Measurements from ENCODE around the gene GAMT. TPM values are rescaled to one million over a fixed set of nuclear protein-coding genes. Genes with fewer than 3 reads are reported as not detected.

Gene GAMT
- polyA plus RNA-seq, 1 donor, result 218 TPM

DNA sequence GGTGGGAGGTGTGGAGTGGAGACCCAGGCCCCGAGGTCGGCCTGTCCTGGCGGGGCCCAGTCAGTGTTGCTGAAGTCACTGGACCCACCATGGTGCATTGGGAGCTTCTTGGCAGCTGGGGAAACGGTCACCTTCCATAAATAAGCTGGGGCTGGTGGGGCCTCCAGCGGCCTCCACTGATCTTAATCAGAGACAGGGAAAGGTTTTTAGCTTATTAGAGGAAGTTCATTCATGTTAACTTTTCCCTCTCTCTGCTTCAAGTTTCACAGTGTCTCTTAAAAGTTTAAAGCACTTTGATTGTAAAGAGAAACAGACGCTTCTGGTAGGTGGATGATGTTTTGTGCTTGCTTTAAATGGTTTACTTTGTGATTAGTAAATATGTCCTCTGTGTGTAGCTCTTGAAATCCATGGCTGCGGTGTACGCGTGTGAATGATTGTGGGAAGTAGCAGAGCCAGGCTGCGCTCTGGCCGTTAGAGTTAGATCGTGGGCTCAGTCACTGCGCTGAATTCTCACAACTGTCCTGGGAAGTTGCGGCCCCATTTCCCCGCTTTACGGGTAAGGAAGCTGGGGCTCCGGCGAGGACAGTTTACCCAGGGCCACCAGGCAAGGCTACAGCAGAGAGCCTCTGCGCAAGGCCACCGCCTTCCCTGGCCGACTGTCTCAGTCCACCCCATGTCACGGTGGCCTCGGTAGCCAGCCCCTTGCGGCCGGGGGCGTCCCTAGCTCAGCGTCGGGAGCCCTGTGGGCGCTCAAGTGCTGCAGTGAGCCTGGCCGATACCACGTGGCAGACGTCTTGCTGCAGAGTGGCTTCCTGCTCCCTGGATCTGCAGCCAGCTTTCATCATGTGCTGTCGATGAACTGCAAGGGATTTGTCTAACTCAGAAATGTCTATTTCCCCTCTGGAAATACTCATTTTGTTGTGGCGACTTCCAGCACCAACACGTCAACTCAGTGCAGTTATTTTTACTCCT lies 34.2 kb downstream of the GAMT start:
- no peak for DNase-seq (ENCODE audit: low read depth)

DNA sequence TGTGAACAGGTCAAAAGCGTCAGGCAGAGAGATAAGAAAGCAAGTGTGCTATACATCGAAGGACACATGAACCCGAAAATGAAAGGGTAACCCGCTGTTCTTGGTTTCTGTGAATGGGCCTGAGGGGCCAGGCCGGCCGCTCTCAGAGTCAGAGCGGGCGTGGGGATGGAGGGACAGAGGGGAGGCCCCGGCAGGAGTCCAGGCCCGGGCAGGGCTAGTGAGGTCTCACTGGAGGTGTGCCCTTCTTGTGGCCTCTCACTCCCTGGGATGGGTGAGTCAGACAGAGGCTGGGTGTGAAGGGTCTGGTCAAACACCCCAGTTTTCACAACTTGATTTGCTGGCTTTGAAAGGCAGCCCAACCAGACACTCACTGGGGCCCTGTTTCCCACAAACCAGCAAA lies 35.0 kb downstream of the GAMT start:
- DNase-seq (ENCODE audit: low read depth), result no peak

DNA sequence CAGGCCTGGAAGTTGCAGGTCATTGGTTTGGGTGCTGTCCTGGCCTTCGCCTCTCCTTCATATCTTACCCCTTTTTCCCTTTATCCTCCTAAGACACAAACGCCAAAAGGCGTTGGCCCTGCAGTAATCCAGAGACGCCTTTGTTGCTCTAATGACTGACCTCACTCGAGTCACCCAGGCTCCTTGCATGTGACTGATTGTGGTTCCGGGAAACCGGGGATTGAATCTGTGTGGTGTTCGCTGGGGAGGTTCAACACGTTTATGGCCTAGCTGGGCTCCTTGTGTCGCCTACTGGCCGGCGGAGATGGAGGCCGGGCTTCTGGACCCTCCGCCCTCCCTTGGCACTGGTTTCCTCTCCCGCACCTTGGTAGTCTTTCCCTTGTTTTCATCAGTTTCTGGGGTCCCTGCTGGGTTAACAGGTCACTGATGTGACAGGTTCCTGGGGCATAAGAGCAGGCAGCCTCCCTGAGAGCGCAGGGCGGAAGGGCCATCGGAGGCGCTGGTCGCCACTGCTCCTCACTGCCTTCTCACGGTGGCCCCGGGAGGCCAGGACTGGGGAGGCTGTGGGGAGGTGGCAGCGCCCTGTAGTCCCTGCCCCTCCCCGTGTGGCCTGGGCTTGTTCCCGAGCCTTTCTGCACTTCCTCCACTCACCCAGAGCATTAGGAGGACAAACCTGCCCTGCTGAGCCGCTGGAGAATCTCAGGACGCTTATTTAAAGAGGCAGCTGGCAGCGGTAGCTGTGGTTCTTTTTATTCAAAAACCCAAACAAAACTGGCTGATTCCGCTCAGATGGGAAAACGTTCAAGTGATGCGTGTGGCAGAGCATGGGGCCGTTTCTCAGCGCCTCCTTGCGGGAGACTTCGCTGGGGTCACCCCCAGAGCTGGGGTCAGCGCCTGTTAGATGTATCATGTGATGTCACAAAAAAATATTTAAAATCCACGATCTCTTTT lies 35.7 kb downstream of the GAMT start:
- no peak for DNase-seq (ENCODE audit: low read depth)

DNA sequence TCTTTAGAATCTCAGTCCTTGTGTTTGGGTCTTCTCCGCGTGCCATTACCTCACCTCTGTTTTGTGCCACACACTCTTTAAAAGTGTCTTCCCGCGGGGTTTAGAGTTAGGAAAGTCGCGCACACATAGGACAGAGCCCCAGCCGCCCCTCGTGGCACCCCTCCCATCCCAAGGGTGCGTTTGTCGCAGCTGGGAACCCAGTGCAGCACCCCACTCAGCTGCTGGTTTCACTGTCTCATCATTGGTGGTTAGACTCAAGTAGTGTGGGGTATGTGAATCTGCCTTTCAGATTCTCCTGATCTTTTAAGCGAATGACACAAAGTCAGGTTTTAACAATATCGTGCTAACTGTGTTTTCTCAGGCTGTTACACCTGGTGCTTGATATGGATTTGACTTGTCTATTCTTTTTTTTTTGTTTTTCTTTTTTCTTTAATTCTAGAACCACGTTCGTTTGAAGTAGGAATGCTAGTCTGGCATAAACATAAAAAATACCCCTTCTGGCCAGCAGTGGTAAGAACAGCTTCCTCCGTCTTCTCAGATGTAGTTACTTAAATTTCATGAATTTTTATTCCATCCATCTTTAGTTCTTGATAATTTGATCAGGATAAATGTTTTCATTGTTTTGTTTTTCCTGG lies 37.2 kb downstream of the GAMT start:
- DNase-seq (ENCODE audit: low read depth), result no peak

- no peak for DNase-seq (ENCODE audit: low read depth)
These were observed 37.7 kb downstream of the GAMT start for GRCh38 chr19:1363599-1363998.

DNA sequence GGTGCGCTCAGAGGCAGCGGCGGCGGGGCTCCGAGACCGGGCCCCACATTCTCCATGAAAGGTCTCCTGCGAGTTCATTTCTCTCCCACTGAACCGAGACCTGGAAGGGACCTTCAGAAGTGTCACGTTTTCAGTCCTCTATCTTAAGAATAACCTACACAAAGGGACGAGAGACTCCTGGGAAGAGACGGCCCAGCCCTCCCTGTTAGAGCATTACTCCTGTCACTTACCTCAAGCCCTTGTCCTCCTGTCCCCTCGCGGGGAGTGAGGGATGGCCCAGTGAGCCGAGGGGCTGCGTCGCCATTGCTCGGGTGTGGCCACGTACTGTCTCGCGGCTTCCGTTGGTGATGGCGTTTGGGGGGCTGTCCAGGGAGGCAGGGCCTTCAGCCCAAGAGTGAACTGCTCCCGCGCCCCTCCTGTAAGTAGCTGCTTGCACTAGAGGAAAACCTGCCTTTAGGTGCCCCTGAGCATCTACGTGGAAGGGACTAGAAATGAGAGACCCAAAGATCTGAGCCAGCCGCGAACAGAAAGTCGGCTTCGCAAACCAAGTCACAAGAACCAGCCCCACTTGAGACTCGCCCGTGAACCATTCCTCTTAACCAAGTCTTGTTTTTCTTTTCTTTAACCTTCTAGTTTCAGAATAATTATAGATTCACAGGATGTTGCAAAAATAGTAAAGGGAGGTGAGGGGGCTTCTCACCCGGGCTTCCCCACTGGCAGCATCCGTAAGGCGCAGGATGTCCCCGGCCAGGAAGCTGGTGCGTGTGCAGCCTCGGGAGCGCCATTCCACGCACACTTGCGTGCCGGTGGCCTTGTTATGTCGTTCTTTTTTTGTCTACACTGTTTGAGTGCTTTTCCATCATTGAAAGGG lies 38.7 kb downstream of the GAMT start:
- DNase-seq (ENCODE audit: low read depth), result no peak

- no peak for DNase-seq (ENCODE audit: low read depth)
These were observed 39.5 kb downstream of the GAMT start for GRCh38 chr19:1361601-1362386.

GRCh38 chr19:1360818-1361461 lies 40.4 kb downstream of the GAMT start:
- DNase-seq (ENCODE audit: low read depth), result no peak

GRCh38 chr19:1360126-1360817 lies 41.1 kb downstream of the GAMT start:
- DNase-seq (ENCODE audit: low read depth), result no peak

DNA sequence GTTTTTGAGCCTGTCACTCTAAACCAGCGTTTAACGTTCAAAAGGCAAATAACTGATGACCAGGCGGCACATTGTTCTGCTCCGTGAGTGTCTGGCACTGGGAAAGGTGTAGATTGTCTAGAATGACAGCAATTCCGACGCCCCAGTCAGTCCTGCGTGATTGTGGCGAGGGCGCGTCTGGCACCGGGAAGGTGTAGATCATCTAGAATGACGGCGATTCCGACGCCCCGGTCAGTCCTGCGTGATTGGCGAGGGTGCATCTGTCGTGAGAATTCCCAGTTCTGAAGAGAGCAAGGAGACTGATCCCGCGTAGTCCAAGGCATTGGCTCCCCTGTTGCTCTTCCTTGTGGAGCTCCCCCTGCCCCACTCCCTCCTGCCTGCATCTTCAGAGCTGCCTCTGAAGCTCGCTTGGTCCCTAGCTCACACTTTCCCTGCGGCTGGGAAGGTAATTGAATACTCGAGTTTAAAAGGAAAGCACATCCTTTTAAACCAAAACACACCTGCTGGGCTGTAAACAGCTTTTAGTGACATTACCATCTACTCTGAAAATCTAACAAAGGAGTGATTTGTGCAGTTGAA lies 43.7 kb downstream of the GAMT start:
- DNase-seq (ENCODE audit: low read depth), result no peak

DNA sequence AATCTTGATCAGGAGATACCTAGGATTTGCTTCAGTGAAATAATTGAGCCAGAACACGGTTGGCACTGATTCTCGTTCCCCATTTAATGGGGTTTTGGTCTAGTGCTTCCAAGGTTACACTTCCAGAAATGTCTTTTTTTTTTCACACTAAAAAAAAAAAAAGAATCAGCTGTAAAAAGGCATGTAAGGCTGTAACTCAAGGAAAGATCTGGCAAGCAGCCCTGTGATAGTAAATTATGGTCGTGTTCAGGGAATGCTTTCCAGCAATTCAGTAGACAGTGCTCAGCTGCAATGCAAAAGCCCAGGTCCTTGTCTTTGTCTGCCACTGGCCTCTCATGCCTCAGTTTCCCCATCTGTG lies 44.9 kb downstream of the GAMT start:
- DNase-seq (ENCODE audit: low read depth), result no peak

- no peak for DNase-seq (ENCODE audit: low read depth)
These were observed 45.5 kb downstream of the GAMT start for GRCh38 chr19:1355568-1356507.

DNA sequence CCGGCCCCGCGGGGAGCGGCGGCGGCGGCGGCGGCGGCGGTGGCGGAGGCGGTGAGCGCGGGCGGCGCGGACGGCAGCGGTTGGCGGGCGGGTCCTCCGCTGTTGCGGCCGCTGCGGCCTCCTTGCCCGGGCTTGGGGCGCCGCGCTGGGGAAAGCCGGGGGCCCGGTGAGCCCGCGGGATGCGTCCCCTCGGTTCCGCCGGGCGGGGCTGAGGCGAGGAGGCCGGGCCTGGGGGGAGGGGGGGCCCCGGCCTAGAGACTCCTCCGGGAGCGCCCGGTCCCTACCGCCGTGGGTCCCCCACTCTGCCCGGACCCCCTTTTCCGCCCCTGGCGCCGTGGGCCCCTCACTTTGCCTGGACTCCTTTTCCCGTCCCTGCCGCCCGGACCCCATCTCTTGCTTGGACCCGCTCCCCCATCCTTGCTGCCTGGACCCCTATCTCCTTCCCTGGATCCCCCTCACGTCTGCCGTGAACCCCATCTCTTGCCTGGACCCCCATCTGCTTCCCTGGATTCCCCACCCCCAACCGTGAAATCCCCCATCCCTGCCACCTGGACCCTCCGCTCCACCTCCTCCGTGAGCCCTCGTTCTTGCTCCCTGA lies 46.3 kb downstream of the GAMT start:
- no peak for DNase-seq (ENCODE audit: low read depth)

DNA sequence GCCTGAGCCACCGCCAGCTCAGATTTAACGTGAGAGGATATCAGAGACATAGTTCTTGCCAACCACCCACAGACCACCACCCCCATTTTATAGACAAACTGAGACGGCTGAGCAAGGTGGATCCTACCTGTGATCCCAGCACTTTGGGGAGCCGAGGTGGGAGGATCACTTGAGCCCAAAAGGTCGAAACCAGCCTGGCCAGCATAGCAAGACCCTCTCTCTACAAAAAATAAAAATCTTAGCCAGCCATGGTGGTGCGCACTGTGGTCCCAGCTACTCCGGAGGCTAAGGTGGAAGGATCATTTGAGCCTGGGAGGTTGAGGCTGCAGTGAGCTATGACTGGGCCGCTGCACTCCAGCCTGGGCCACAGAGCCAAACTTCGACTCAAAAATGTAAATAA lies 48.2 kb downstream of the GAMT start:
- DNase-seq (ENCODE audit: low read depth), result no peak

GRCh38 chr19:1351381-1351851 lies 49.9 kb downstream of the GAMT start:
- DNase-seq (ENCODE audit: low read depth), result no peak

DNA sequence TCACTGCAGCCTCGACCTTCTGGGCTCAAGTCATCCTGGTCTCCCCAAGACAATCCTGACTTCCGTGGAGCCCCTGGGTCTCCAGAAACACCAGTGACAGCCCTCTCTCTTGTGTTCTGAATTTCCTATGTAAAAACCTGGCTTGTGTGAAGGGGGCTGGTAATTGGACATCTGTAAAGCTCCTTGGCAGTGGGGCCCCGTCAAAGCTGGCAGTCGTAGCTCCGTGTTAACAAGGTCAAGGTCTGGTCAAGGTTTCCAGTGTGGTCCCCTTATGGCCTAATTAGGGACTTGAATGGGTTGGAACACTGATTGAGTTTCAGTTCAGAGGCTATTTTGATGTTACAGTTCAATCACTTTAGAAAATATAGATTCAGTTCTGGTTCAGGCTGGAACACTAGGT lies 50.5 kb downstream of the GAMT start:
- DNase-seq (ENCODE audit: low read depth), result no peak

GRCh38 chr19:1349211-1349610 lies 52.1 kb downstream of the GAMT start:
- no peak for DNase-seq (ENCODE audit: low read depth)
